LNCAP (cell line): ENCODE data around the gene RUNX2.

ENCODE experiments used
- TF ChIP-seq, protein P1 (sequence below): fragments of 450-650 bp; IDR thresholded peaks from 2 replicates; pipeline ENCODE4 v1.5.1; 2017; ENCODE audit warnings: mild to moderate bottlenecking

Gene RUNX2

DNA sequence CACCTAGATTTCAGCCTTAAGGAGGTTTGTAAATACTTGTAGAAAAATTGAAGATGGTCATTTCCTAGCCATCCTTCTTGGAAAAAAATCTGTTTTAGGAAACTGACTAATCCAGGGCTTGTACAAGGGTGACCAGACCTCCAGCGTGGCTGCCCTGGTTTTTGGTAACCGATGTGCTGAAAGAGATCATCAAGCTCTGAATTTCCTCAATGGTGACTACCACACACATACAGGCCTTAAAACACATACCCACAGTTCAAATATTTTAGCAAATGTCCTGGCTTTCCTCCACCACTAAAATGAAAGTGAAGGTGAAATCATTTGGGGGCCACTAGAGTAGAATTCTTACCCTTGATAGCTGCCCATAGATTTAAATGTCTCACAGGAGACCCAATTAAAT lies 264.9 kb downstream of the RUNX2 start:
- TF ChIP-seq, protein P1, sequence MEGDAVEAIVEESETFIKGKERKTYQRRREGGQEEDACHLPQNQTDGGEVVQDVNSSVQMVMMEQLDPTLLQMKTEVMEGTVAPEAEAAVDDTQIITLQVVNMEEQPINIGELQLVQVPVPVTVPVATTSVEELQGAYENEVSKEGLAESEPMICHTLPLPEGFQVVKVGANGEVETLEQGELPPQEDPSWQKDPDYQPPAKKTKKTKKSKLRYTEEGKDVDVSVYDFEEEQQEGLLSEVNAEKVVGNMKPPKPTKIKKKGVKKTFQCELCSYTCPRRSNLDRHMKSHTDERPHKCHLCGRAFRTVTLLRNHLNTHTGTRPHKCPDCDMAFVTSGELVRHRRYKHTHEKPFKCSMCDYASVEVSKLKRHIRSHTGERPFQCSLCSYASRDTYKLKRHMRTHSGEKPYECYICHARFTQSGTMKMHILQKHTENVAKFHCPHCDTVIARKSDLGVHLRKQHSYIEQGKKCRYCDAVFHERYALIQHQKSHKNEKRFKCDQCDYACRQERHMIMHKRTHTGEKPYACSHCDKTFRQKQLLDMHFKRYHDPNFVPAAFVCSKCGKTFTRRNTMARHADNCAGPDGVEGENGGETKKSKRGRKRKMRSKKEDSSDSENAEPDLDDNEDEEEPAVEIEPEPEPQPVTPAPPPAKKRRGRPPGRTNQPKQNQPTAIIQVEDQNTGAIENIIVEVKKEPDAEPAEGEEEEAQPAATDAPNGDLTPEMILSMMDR = no peak

DNA sequence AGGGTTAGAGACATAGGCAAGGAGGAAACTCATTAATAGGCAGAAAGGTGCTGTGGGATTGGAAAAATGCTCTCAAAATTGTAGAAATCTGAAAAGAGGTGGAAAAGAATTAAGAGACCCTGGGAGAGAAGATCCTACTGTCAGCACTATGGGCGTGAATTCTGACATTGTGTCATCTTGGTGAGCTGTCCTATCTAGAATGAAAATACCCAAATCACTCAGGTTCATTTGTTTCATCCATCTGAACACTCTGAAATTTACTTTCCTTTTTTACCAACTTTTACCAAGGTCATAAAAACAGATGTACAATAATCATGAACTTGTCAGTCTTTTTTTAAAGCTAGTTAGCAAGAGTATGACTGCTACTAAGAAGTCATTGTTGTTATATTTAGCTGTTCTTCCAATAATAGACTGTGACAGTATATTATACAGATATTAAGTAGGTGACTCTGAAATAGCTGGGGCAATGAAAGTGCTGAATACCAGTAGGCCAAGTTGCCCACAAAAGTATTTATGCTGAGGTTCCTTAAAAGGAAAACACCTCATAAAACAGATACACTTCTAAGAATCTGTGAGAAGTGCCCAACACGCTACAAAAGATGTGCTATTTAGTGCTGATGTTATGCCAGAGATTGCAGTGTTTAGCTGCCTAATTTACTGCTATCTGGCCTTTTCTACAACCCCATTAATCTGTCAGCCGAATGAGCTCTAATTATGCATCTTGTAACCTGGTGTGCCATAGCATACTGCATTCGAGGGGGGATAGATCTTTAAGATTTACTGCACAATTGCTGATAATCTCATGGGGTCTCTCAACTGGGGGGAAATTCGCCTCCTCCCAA lies 267.1 kb downstream of the RUNX2 start:
- TF ChIP-seq, protein P1 = no peak

DNA sequence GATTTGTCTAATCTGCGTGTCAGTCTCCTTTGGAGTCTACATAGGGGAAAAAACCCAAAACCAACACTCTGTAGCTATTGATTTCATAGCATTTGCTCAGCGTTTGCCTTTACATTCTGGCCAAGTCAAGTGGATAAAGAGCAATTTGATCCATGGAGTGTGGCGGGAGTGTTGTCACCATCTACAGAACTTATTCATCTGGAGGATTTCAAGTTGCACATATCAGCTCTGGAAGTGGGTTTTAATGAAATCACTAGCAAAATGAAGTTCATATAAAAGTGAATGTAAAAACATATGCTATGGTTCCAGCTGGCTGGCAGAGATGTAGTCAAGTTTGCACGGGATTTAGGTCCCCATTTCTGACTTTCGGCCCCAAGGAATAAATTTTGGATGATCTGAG lies 269.3 kb downstream of the RUNX2 start:
- TF ChIP-seq, protein P1 = no peak

DNA sequence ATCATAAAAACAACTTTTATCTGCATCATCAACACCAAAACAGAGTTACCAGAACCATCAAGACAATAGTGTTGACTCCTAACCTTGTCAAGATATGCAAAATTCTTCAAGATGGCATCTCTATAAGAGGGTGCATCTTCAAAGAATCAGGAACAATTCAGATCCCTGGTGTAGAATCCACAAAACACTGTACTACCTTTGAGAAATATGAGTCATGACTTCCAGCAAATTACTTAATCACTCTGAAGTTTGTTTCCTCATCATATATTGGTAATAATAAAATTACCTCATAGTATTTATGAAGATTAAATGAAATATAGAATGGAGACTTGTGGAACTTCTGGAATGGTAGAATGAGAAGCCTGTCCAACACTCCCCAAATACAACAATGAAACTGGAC lies 270.9 kb downstream of the RUNX2 start:
- TF ChIP-seq, protein P1 = no peak

DNA sequence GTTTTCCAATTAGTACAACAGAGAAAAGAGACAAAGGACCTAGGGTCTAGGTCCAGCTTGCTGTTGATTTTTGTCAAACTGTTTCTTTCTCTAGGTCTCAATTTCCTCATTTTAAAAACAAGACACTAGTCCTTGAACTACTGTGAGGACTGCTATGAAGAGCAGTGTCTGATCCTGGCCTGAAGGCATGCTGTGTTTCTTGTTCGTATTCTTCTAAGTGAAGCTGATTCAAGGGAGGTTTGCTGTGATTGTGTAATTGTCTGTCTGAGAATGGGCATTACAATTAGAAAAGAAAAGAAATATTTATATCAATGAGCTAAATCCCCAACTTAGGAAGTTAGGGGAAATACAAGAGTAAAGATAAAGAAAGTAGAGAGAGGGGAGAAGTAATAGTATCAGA lies 277.8 kb downstream of the RUNX2 start:
- TF ChIP-seq, protein P1 = no peak

DNA sequence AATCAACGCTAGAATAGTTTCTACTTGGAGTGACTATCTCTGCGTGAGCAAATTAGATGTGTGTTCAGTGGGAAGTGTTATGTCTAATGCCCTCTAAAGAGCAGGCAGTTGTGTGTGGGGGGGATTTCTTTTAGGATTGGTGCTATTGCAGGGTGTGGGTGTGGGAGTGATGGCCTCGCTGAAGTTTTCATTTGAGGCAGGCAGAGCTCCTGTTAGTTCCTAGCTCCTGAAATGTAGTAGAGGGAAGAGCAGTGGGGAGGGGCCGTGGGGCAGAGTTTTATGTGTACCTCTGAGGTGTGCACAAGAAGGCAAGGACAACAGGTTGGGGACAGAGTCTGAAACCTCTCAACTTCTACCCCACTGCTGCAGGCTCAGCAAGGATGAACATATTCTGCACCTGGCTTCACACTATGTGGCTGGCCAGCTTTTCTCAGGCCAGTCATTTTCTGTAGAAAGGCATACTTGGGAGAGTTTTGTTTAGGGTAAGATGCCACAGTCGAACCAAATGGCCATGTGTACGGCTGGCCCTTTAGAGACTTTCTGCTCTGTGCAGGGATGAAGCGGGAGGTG lies 278.8 kb downstream of the RUNX2 start:
- TF ChIP-seq, protein P1 = no peak

DNA sequence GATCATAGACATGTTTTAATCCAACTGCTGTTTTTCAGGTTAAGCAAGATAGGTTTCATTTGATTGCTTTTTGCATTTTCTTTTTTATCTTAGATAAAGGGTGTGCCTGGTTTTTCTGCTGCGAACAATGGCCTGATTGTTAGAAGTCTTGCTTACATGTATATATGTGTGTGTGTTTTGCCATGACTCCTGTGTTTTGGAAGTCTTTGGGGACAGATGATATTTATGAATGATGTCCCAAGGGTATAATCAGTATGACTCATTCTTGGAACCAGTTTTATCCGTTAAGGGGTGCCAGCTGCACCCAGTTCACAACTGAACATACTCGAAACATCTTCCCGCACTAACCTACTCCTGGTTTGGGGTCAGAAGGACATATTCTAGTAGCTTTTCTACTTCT lies 279.7 kb downstream of the RUNX2 start:
- TF ChIP-seq, protein P1 = no peak
